Endodermal cell (in vitro differentiated cells): ENCODE results near the gene SORL1. TPM values are rescaled to one million over a fixed set of nuclear protein-coding genes. Genes with fewer than 3 reads are reported as not detected.

ENCODE experiments used
- DNase-seq: peaks from one replicate; pipeline ENCODE4 v3.0.0-alpha.2; 2017
- H3K27ac ChIP-seq: 2 replicates; pipeline ENCODE4 v1.5.1; 2013; ENCODE audit warnings: mild to moderate bottlenecking, low read depth, low read length, moderate library complexity
- H3K27me3 ChIP-seq: 2 replicates; pipeline ENCODE4 v1.6.1; 2013; ENCODE audit warnings: mild to moderate bottlenecking, low read length, moderate library complexity; ENCODE audit not compliant: insufficient read depth, control insufficient read depth, poor library complexity, severe bottlenecking
- H3K36me3 ChIP-seq: 2 replicates; pipeline ENCODE4 v1.7.0; 2013; ENCODE audit warnings: mild to moderate bottlenecking, low read length, moderate library complexity; ENCODE audit not compliant: control insufficient read depth, insufficient read depth
- H3K4me1 ChIP-seq: one replicate; pipeline ENCODE4 v1.7.0; 2013; ENCODE audit warnings: low read length; ENCODE audit not compliant: control insufficient read depth, insufficient read depth
- H3K4me3 ChIP-seq: 2 replicates; pipeline ENCODE4 v1.5.1; 2013; ENCODE audit warnings: mild to moderate bottlenecking, low read length, moderate library complexity
- H3K9ac ChIP-seq: 2 replicates; pipeline ENCODE4 v1.6.1; 2013; ENCODE audit warnings: mild to moderate bottlenecking, low read length, moderate library complexity; ENCODE audit not compliant: poor library complexity, severe bottlenecking; ENCODE audit errors: extremely low read depth
- H3K9me3 ChIP-seq: 2 replicates; pipeline ENCODE4 v1.6.1; 2013; ENCODE audit warnings: mild to moderate bottlenecking, low read length, moderate library complexity; ENCODE audit not compliant: control insufficient read depth
- H3K27ac Mint-ChIP-seq: 2 replicates; pipeline ENCODE4 v1.8.0; 2020; ENCODE audit warnings: mixed read lengths
- H3K27me3 Mint-ChIP-seq: 2 replicates; pipeline ENCODE4 v1.8.0; 2021; ENCODE audit warnings: mild to moderate bottlenecking, mixed read lengths; ENCODE audit not compliant: insufficient read depth
- H3K36me3 Mint-ChIP-seq: 2 replicates; pipeline ENCODE4 v1.8.0; 2020; ENCODE audit warnings: low read depth, mixed read lengths
- H3K4me1 Mint-ChIP-seq: 2 replicates; pipeline ENCODE4 v1.8.0; 2020; ENCODE audit warnings: mixed read lengths
- H3K4me3 Mint-ChIP-seq: 2 replicates; pipeline ENCODE4 v1.8.0; 2020; ENCODE audit warnings: mild to moderate bottlenecking, moderate library complexity, mixed read lengths
- H3K9me3 Mint-ChIP-seq: 2 replicates; pipeline ENCODE4 v1.8.0; 2020; ENCODE audit warnings: mild to moderate bottlenecking, mixed read lengths
- WGBS, 2 experiments: methylation state at CpG; one replicate each; pipeline versions ENCODE4 v1.1.5 to v1.1.7; 2013; ENCODE audit warnings: missing lambda C conversion rate in 2 of 2, mixed read lengths in 1 of 2; ENCODE audit not compliant: insufficient coverage in 1 of 2, insufficient read length in 1 of 2; 5-methylcytosine and 5-hydroxymethylcytosine counted together
- total RNA-seq, 2 donors: library from RNA; stranded (reverse); fragmentation: NEBNext Ultra II Directional in 1 of 2; extraction: Animal tissue kit (Norgen Biotek cat#: 25700) in 1 of 2; gene quantifications; 2 replicates in 1 of 2; 3 replicates in 1 of 2; pipeline ENCODE4 v1.2.1, GENCODE V29; 2021
- TF ChIP-seq, protein P1 (sequence below): fragments of 200-600 bp; sonication (generic); conservative IDR thresholded peaks from 2 replicates; pipeline ENCODE4 v1.5.0; 2021; ENCODE audit warnings: antibody characterized with exemption, mild to moderate bottlenecking

The SORL1 gene
- total RNA-seq, 2 donors from 2014 or later = 56.4 to 57.5 TPM

GRCh38 chr11:121467471-121467870, 15.4 kb downstream of the SORL1 start:
- Mint-ChIP-seq H3K4me1 (peaks cover 44% of the 10 kb centered on the region), H3K27me3 (no peaks in the 10 kb centered on the region), H3K9me3 (no peaks in the 10 kb centered on the region), H3K36me3 (peaks cover 8% of the 10 kb centered on the region), H3K4me3 (no peak overlapping the region), H3K27ac (peak overlapping the region; percentile 3)
- no peak overlapping the region for H3K4me3 ChIP-seq
- no peak overlapping the region for H3K27ac ChIP-seq
- no peak for DNase-seq
- peaks cover 6% of the 10 kb centered on the region for H3K36me3 ChIP-seq
- 80% methylated on average over 1 of the region's 2 CpGs; no CpG with 5 or more reads in 1 of the 2 experiments for WGBS, 2 experiments
- H3K27me3 ChIP-seq = no peaks in the 10 kb centered on the region
- H3K9ac ChIP-seq = no peak overlapping the region
- H3K9me3 ChIP-seq = no peaks in the 10 kb centered on the region
- peaks cover 9% of the 10 kb centered on the region for H3K4me1 ChIP-seq
- TF ChIP-seq, protein P1, sequence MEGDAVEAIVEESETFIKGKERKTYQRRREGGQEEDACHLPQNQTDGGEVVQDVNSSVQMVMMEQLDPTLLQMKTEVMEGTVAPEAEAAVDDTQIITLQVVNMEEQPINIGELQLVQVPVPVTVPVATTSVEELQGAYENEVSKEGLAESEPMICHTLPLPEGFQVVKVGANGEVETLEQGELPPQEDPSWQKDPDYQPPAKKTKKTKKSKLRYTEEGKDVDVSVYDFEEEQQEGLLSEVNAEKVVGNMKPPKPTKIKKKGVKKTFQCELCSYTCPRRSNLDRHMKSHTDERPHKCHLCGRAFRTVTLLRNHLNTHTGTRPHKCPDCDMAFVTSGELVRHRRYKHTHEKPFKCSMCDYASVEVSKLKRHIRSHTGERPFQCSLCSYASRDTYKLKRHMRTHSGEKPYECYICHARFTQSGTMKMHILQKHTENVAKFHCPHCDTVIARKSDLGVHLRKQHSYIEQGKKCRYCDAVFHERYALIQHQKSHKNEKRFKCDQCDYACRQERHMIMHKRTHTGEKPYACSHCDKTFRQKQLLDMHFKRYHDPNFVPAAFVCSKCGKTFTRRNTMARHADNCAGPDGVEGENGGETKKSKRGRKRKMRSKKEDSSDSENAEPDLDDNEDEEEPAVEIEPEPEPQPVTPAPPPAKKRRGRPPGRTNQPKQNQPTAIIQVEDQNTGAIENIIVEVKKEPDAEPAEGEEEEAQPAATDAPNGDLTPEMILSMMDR = no peak

DNA sequence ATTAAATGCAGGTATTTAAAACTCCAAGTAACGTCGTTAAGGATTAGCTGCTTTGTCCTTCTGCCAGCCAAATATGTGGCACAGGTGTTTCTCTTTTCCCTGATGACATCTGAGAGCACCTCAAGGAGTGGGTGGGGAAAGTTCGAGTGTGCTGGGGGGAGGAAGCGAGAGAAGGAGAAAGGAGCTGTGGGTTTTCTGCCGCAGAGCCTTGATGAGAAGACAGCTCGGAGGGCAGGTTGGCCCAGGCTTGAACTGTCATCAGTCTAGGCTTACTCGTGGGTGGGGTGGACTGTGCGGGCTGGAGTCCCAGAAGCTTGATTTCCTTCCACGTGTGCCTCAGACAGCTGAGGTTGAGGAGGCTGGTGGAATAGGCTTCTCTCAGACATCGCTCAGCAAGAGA, 15.9 kb downstream of the SORL1 start:
- no peaks in the 10 kb centered on the region for H3K9me3 Mint-ChIP-seq
- Histone ChIP-seq H3K4me3 (no peak overlapping the region), H3K27ac (no peak overlapping the region), H3K9me3 (no peaks in the 10 kb centered on the region), H3K9ac (no peak overlapping the region), H3K4me1 (peaks cover 9% of the 10 kb centered on the region), H3K36me3 (peaks cover 6% of the 10 kb centered on the region), H3K27me3 (no peaks in the 10 kb centered on the region)
- peaks cover 42% of the 10 kb centered on the region for H3K4me1 Mint-ChIP-seq
- H3K27ac Mint-ChIP-seq = no peak overlapping the region
- H3K4me3 Mint-ChIP-seq = no peak overlapping the region
- TF ChIP-seq, protein P1 = no peak
- 77 to 84% methylated on average over 6 to 10 of the region's 10 CpGs for WGBS, 2 experiments
- H3K36me3 Mint-ChIP-seq = peaks cover 8% of the 10 kb centered on the region
- no peak for DNase-seq
- no peaks in the 10 kb centered on the region for H3K27me3 Mint-ChIP-seq

DNA sequence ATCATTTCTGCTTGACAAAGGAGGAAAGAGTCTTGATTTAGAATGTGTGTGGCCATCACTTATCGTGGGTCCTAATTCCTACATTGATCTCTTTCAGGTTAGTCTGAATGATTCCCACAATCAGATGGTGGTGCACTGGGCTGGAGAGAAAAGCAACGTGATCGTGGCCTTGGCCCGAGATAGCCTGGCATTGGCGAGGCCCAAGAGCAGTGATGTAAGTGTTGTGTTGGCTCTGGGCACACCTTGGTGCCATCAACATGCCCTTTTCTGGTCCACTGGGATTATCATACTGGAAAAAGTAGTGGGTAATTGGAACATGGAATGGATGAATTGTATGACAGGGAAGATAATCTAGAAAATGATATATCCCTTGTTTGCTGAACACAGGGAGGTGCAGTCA, 17.8 kb downstream of the SORL1 start:
- Histone ChIP-seq H3K9ac (no peak overlapping the region), H3K4me3 (no peak overlapping the region), H3K27ac (no peak overlapping the region), H3K4me1 (peaks cover 9% of the 10 kb centered on the region), H3K9me3 (no peaks in the 10 kb centered on the region), H3K27me3 (no peaks in the 10 kb centered on the region), H3K36me3 (peaks cover 6% of the 10 kb centered on the region)
- Mint-ChIP-seq H3K4me1 (peaks cover 32% of the 10 kb centered on the region), H3K4me3 (no peak overlapping the region), H3K36me3 (peaks cover 8% of the 10 kb centered on the region), H3K27me3 (no peaks in the 10 kb centered on the region), H3K27ac (no peak overlapping the region), H3K9me3 (no peaks in the 10 kb centered on the region)
- TF ChIP-seq, protein P1 = no peak
- DNase-seq = no peak
- 93 to 96% methylated on average over 2 to 5 of the region's 5 CpGs for WGBS, 2 experiments
